Natural killer cell (primary cell): ENCODE measurements around the gene F5. TPM values are rescaled to one million over a fixed set of nuclear protein-coding genes. Genes with fewer than 3 reads are reported as not detected.

Experiments used
- ATAC-seq, 3 donors: fragments of 150-1000 bp in 2 of 3; fragments of 200-7000 bp in 1 of 3; cut with Tn5 transposase; 1 replicate in 1 of 3; 2 replicates in 2 of 3; pipeline ENCODE4 v1.10.0; 2021; ENCODE audit warnings: mild to moderate bottlenecking in 2 of 3, moderate library complexity in 2 of 3
- DNase-seq, 2 donors: peaks; one replicate each; pipeline versions ENCODE4 v3.0.0 to v3.0.0-alpha.2; 2013 to 2021; ENCODE audit warnings: mixed read lengths in 1 of 2
- H3K27ac ChIP-seq: one replicate; pipeline ENCODE4 v1.5.1; 2013; ENCODE audit warnings: mild to moderate bottlenecking, low read length
- H3K27me3 ChIP-seq: one replicate; pipeline ENCODE4 v1.6.1; 2013; ENCODE audit warnings: low read length; ENCODE audit not compliant: control insufficient read depth, insufficient read depth
- H3K36me3 ChIP-seq: one replicate; pipeline ENCODE4 v1.6.1; 2013; ENCODE audit warnings: low read length; ENCODE audit not compliant: control insufficient read depth, insufficient read depth
- H3K4me1 ChIP-seq: one replicate; pipeline ENCODE4 v1.6.1; 2013; ENCODE audit warnings: low read length; ENCODE audit not compliant: control insufficient read depth, insufficient read depth
- H3K4me3 ChIP-seq: one replicate; pipeline ENCODE4 v1.5.1; 2013; ENCODE audit warnings: low read length
- H3K9me3 ChIP-seq: one replicate; pipeline ENCODE4 v1.6.1; 2013; ENCODE audit warnings: low read length; ENCODE audit not compliant: control insufficient read depth, insufficient read depth
- H3K27ac Mint-ChIP-seq, 2 donors: one replicate each; pipeline ENCODE4 v1.8.0; 2022; ENCODE audit warnings: mild to moderate bottlenecking in 2 of 2, mixed read lengths in 2 of 2, moderate library complexity in 1 of 2
- H3K27me3 Mint-ChIP-seq, 2 donors: one replicate each; pipeline ENCODE4 v1.8.0; 2022; ENCODE audit warnings: low read depth in 2 of 2, mixed read lengths in 2 of 2
- H3K36me3 Mint-ChIP-seq: one replicate; pipeline ENCODE4 v1.8.0; 2022; ENCODE audit warnings: mixed read lengths
- H3K4me1 Mint-ChIP-seq, 2 donors: one replicate each; pipeline ENCODE4 v1.8.0; 2022; ENCODE audit warnings: mixed read lengths in 2 of 2
- H3K4me3 Mint-ChIP-seq: one replicate; pipeline ENCODE4 v1.8.0; 2022; ENCODE audit warnings: mild to moderate bottlenecking, moderate library complexity, mixed read lengths
- H3K9me3 Mint-ChIP-seq, 2 donors: one replicate each; pipeline ENCODE4 v1.8.0; 2022; ENCODE audit warnings: mixed read lengths in 2 of 2
- WGBS: methylation state at CpG from one replicate; pipeline ENCODE4 v1.1.7; 2013; ENCODE audit warnings: missing lambda C conversion rate; ENCODE audit not compliant: insufficient coverage; 5-methylcytosine and 5-hydroxymethylcytosine counted together
- intact Hi-C: fragments of 100-400 bp; cut with micrococcal nuclease; formaldehyde crosslinking; loops from one replicate; pipeline ENCODE4 v1.14.2; 2022
- total RNA-seq, 4 donors: library from RNA; stranded (reverse); fragments of 120-200 nt in 1 of 4; gene quantifications; one replicate each; pipeline versions ENCODE4 v1.2.3 to v1.2.4, GENCODE V29; 2013 to 2022
- TF ChIP-seq, protein P1 (sequence below): fragments of 200-600 bp; IDR thresholded peaks from one replicate; pipeline ENCODE4 v1.8.0; 2022; ENCODE audit warnings: antibody characterized with exemption

F5 gene
- total RNA-seq, 3 donors from 2014 or later (not counting 1 experiment from before 2014, with no cell fraction given): 0.02 to 1.7 (median 0.45) TPM

DNA sequence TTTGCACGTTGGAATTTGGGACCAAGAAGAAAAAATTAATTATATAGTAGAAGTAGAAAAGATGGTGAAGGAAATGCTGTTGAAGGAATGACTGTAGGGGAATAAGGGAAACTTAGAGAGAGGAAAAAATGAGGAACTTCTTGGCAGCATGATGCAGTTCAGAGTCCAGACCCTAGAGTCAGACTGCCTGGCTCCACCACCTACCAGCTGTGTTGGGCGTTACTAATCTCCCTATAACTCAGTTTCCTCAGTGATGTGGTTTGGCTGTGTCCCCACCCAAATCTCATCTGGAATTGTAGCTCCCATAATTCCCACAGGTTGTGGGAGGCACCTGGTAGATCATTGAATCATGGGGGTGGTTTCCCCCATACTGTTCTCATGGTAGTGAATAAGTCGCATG, 45.0 kb upstream of the F5 start:
- Mint-ChIP-seq H3K27me3 (no peaks in the 10 kb centered on the region), H3K27ac (no peak overlapping the region), H3K4me1 (peaks cover 6 to 9% of the 10 kb centered on the region in 2 donors), H3K36me3 (peaks cover 16% of the 10 kb centered on the region), H3K4me3 (no peak overlapping the region), H3K9me3 (peaks cover 6 to 9% of the 10 kb centered on the region in 2 donors)
- DNase-seq: no peak
- intact Hi-C loops: no loop called here
- Histone ChIP-seq H3K4me3 (no peak overlapping the region), H3K9me3 (peaks cover 15% of the 10 kb centered on the region), H3K4me1 (peaks cover 2% of the 10 kb centered on the region), H3K36me3 (no peaks in the 10 kb centered on the region), H3K27me3 (no peaks in the 10 kb centered on the region), H3K27ac (no peak overlapping the region)
- WGBS: 89% methylated on average over 3 of the region's 3 CpGs
- no peak for ATAC-seq
- TF ChIP-seq, protein P1, sequence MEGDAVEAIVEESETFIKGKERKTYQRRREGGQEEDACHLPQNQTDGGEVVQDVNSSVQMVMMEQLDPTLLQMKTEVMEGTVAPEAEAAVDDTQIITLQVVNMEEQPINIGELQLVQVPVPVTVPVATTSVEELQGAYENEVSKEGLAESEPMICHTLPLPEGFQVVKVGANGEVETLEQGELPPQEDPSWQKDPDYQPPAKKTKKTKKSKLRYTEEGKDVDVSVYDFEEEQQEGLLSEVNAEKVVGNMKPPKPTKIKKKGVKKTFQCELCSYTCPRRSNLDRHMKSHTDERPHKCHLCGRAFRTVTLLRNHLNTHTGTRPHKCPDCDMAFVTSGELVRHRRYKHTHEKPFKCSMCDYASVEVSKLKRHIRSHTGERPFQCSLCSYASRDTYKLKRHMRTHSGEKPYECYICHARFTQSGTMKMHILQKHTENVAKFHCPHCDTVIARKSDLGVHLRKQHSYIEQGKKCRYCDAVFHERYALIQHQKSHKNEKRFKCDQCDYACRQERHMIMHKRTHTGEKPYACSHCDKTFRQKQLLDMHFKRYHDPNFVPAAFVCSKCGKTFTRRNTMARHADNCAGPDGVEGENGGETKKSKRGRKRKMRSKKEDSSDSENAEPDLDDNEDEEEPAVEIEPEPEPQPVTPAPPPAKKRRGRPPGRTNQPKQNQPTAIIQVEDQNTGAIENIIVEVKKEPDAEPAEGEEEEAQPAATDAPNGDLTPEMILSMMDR: no peak

DNA sequence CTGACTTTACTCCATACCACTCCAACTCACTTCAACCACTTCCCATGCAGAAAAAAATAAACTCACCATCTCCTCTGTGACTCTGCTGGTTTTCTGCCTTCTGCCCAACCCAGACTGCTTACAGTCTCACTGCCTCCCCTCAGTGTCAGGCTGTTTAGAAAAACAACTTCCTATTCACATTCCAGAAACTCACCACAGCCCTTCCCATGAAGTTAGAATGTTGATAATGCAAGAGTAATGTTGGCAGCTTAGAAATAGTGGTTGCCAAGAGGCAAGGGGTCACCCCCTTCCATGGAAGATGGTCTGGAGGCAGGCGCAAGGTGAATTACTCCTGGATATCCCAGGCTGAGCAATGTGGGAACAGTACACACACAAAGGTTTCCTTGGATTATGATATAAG, 43.7 kb upstream of the F5 start, which contains the start of gene SELP:
TSS of gene SELP (minus strand) at position 119 of the 400 bp plus-strand sequence. CDS start at position 69, 50 bp downstream.
- H3K4me3 Mint-ChIP-seq: no peak within 1 kb of the TSS
- H3K9me3 ChIP-seq: peaks cover 15% of the 10 kb centered on the region
- no peaks in the 10 kb centered on the region for H3K27me3 Mint-ChIP-seq
- H3K4me1 ChIP-seq: peaks cover 3% of the 10 kb centered on the region
- ATAC-seq (no peak), DNase-seq (no peak)
- WGBS: 100% methylated on average over 1 of the region's 1 CpG
- TF ChIP-seq, protein P1: no peak
- intact Hi-C loops: no loop called here
- peaks cover 6 to 9% of the 10 kb centered on the region in 2 donors for H3K9me3 Mint-ChIP-seq
- no peak within 1 kb of the TSS for H3K4me3 ChIP-seq
- peaks cover 14% of the 10 kb centered on the region for H3K36me3 Mint-ChIP-seq
- H3K27ac Mint-ChIP-seq: no peak within 1 kb of the TSS
- peaks cover 9 to 14% of the 10 kb centered on the region in 2 donors for H3K4me1 Mint-ChIP-seq
- no peaks in the 10 kb centered on the region for H3K27me3 ChIP-seq
- no peak within 1 kb of the TSS for H3K27ac ChIP-seq
- no peaks in the 10 kb centered on the region for H3K36me3 ChIP-seq

DNA sequence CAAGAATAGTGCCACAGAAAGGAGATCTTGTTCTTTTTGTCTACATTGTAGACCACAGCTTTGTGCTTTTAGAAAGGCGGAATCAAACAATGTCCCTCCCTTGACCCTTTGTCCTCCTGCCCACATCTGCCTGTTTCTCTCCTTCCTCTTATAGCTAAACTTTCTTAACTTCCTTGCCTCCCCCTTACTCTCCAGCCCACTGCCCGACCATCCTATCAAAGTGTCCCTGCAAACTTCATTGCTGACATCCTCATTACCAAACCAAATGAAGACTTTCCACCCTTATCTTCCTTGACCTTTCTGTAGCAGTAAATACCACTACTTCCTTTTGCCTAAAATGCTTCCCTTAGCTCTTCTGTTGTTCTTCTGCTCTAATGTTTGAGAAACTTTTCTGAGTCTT, 38.6 kb upstream of the F5 start:
- no peaks in the 10 kb centered on the region for H3K27me3 Mint-ChIP-seq
- H3K9me3 Mint-ChIP-seq: no peaks in the 10 kb centered on the region
- H3K4me1 Mint-ChIP-seq: peaks cover 15 to 25% of the 10 kb centered on the region in 2 donors
- intact Hi-C loops: no loop called here
- Histone ChIP-seq H3K36me3 (no peaks in the 10 kb centered on the region), H3K4me1 (peaks cover 11% of the 10 kb centered on the region), H3K27ac (no peak overlapping the region), H3K9me3 (no peaks in the 10 kb centered on the region), H3K4me3 (no peak overlapping the region), H3K27me3 (no peaks in the 10 kb centered on the region)
- H3K27ac Mint-ChIP-seq: no peak overlapping the region
- DNase-seq (no peak), ATAC-seq (no peak)
- TF ChIP-seq, protein P1: no peak
- no peak overlapping the region for H3K4me3 Mint-ChIP-seq
- 47% methylated on average over 2 of the region's 2 CpGs for WGBS
- H3K36me3 Mint-ChIP-seq: no peaks in the 10 kb centered on the region

DNA sequence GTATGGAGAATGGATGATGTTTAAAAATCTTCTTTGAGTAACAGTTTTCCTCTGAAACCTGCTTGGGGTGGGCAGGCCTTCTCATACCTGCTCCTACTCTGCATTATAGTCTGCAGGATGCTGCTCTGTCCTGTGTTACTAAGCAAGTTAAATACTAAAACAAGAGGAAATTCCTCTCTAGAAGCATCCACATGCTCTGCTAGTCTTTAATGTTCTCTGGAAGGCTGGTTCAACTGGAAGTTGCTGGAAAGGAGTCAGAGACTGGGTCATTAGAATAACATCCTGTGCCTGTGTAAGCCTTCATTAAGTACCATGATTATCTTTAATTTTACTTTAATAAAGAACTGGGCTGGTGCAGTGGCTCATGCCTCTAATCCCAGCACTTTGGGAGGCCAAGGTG, 37.8 kb upstream of the F5 start:
- TF ChIP-seq, protein P1: no peak
- Mint-ChIP-seq H3K4me3 (no peak overlapping the region), H3K27ac (no peak overlapping the region), H3K36me3 (no peaks in the 10 kb centered on the region), H3K4me1 (peaks cover 15 to 22% of the 10 kb centered on the region in 2 donors), H3K27me3 (no peaks in the 10 kb centered on the region), H3K9me3 (no peaks in the 10 kb centered on the region)
- Histone ChIP-seq H3K9me3 (no peaks in the 10 kb centered on the region), H3K4me1 (peaks cover 11% of the 10 kb centered on the region), H3K4me3 (no peak overlapping the region), H3K27me3 (no peaks in the 10 kb centered on the region), H3K27ac (no peak overlapping the region), H3K36me3 (no peaks in the 10 kb centered on the region)
- ATAC-seq: no peak
- intact Hi-C loops: no loop called here
- DNase-seq: no peak
